Adrenal gland (tissue), 19 donors: ENCODE measurements around the gene ARMCX5. TPM values are rescaled to one million over a fixed set of nuclear protein-coding genes. Genes with fewer than 3 reads are reported as not detected.

Experiments
- DNase-seq, 7 donors: peaks; one replicate each; pipeline ENCODE4 v3.0.0-alpha.2; 2019 to 2020
- H3K27ac ChIP-seq, 5 donors: fragments of 200-600 bp; sonication (generic) in 4 of 5; 1 replicate in 3 of 5; 2 replicates in 2 of 5; pipeline versions ENCODE4 v1.5.1 to v1.8.0; 2016 to 2020; ENCODE audit warnings: mild to moderate bottlenecking in 1 of 5
- H3K27me3 ChIP-seq: fragments of 200-600 bp; 2 replicates; pipeline ENCODE4 v1.8.0; 2021
- H3K36me3 ChIP-seq, 2 donors: fragments of 200-600 bp; replicated peaks in 1 of 2; 1 replicate in 1 of 2; 2 replicates in 1 of 2; pipeline versions ENCODE4 v1.5.1 to v1.8.0; 2018 to 2022
- H3K4me1 ChIP-seq, 2 donors: fragments of 200-600 bp; replicated peaks in 1 of 2; 1 replicate in 1 of 2; 2 replicates in 1 of 2; pipeline versions ENCODE4 v1.5.1 to v1.8.0; 2018 to 2021
- H3K4me3 ChIP-seq, 4 donors: fragments of 200-600 bp; sonication (generic) in 3 of 4; one replicate each; pipeline ENCODE4 v1.5.1; 2016 to 2018
- H3K9me3 ChIP-seq, 3 donors: fragments of 200-600 bp; sonication (generic) in 1 of 3; replicated peaks in 1 of 3; 1 replicate in 2 of 3; 2 replicates in 1 of 3; pipeline versions ENCODE4 v1.5.1 to v1.8.0; 2016 to 2021
- POLR2A ChIP-seq, 2 donors: fragments of 450-650 bp; IDR thresholded peaks; one replicate each; pipeline ENCODE4 v1.6.1; 2017; ENCODE audit warnings: antibody characterized with exemption in 2 of 2, mild to moderate bottlenecking in 2 of 2, moderate library complexity in 1 of 2
- WGBS, 4 donors: extraction: QIAGEN DNeasy Blood & Tissue Kit in 2 of 4; methylation state at CpG; one replicate each; pipeline versions ENCODE4 v1.1.5 to v1.1.7; 2013 to 2017; 5-methylcytosine and 5-hydroxymethylcytosine counted together
- intact Hi-C, 2 donors: fragments of 100-400 bp; cut with DNase I; formaldehyde crosslinking; loops; one replicate each; pipeline versions ENCODE4 v1.14.1 to v1.15.0; 2022 to 2023
- long read RNA-seq, 10 donors: library from polyadenylated mRNA in 3 of 10; unstranded in 2 of 10; stranded (forward) in 1 of 10; transcript quantifications; one replicate each; pipeline ENCODE4 v2.0.0 and lab custom pipeline, GENCODE V29; 2021 to 2026
- polyA plus RNA-seq, 3 donors: library from polyadenylated mRNA; stranded (reverse); fragments of 200-250 nt in 2 of 3; fragments of 350-450 nt in 1 of 3; fragmentation: Illumina TruSeq in 1 of 3; extraction: RNeasy Lipid Tissue Mini Kit (QIAGEN cat#74804) in 1 of 3; gene quantifications; one replicate each; pipeline ENCODE4 v1.2.3, GENCODE V29; 2013 to 2014
- total RNA-seq, 9 donors: library from RNA; depleted of rRNA in 4 of 9; stranded (reverse); fragments of >200 nt in 4 of 9; fragments of 120-200 nt in 1 of 9; fragmentation: NEBNext Ultra II Directional in 1 of 9; extraction: Animal tissue kit (Norgen Biotek cat#: 25700) in 1 of 9; gene quantifications; one replicate each; pipeline versions ENCODE4 v1.1.0 to v1.2.4, GENCODE V29; 2013 to 2023
- TF ChIP-seq, protein P1 (sequence below), 6 experiments: fragments of 450-650 bp in 4 of 6; fragments of 200-600 bp in 2 of 6; sonication (generic) in 1 of 6; IDR thresholded peaks; 1 replicate in 5 of 6; 2 replicates in 1 of 6; pipeline versions ENCODE4 v1.5.1 to v1.8.0; 2016 to 2021; ENCODE audit warnings: antibody characterized with exemption in 6 of 6, mild to moderate bottlenecking in 2 of 6, moderate library complexity in 1 of 6
- donor health status: healthy with polysubstance abuse.
- donor health status: Bipolar disorder and iron deficiency.
- donor health status: DM: yes; HTN: yes; CAD: no.
- donor health status: DM: no; HTN: no; CAD: no.
- donor health status: DM: no; HTN: no; CAD: no.
- donor health status: DM: yes; HTN: yes; CAD: no.

Gene ARMCX5
- total RNA-seq (10 to 100 TPM in 7 of 9 donors, 1 to 10 TPM in 2; 8.9 to 24.5 (median 14.4) TPM), polyA plus RNA-seq (10 to 100 TPM in 1 of 3 donors, 1 to 10 TPM in 2; 6.4 to 21.6 (median 7.0) TPM)
- long read RNA-seq, donor 1, full-length matches to known transcripts: 14 of 14 reads
- long read RNA-seq, donor 1, partial matches to known transcripts: 0 of 14 reads
- long read RNA-seq, donor 1, other reads (novel, unspliced or antisense): 0 of 14 reads
- long read RNA-seq, donor 2, full-length matches to known transcripts: 16 of 16 reads
- long read RNA-seq, donor 2, partial matches to known transcripts: 0 of 16 reads
- long read RNA-seq, donor 2, other reads (novel, unspliced or antisense): 0 of 16 reads
- long read RNA-seq, donor 3, full-length matches to known transcripts: 10 of 10 reads
- long read RNA-seq, donor 3, partial matches to known transcripts: 0 of 10 reads
- long read RNA-seq, donor 3, other reads (novel, unspliced or antisense): 0 of 10 reads
- long read RNA-seq, donor 4, full-length matches to known transcripts: 2 of 3 reads
- long read RNA-seq, donor 4, partial matches to known transcripts: 0 of 3 reads
- long read RNA-seq, donor 4, other reads (novel, unspliced or antisense): 1 of 3 reads
- long read RNA-seq, donor 5, partial matches to known transcripts: 7 of 18 reads
- long read RNA-seq, donor 5, other reads (novel, unspliced or antisense): 3 of 18 reads
- long read RNA-seq, donor 6, partial matches to known transcripts: 2 of 4 reads
- long read RNA-seq, donor 6, other reads (novel, unspliced or antisense): 0 of 4 reads
- long read RNA-seq, donor 7, full-length matches to known transcripts: 3 of 3 reads
- long read RNA-seq, donor 7, partial matches to known transcripts: 0 of 3 reads
- long read RNA-seq, donor 7, other reads (novel, unspliced or antisense): 0 of 3 reads
- long read RNA-seq, donor 8, full-length matches to known transcripts: 24 of 24 reads
- long read RNA-seq, donor 8, partial matches to known transcripts: 0 of 24 reads
- long read RNA-seq, donor 8, other reads (novel, unspliced or antisense): 0 of 24 reads
- long read RNA-seq, donor 9, full-length matches to known transcripts: 11 of 11 reads
- long read RNA-seq, donor 9, partial matches to known transcripts: 0 of 11 reads
- long read RNA-seq, donor 9, other reads (novel, unspliced or antisense): 0 of 11 reads
- long read RNA-seq, donor 10, full-length matches to known transcripts: 9 of 9 reads
- long read RNA-seq, donor 10, partial matches to known transcripts: 0 of 9 reads
- long read RNA-seq, donor 10, other reads (novel, unspliced or antisense): 0 of 9 reads

DNA sequence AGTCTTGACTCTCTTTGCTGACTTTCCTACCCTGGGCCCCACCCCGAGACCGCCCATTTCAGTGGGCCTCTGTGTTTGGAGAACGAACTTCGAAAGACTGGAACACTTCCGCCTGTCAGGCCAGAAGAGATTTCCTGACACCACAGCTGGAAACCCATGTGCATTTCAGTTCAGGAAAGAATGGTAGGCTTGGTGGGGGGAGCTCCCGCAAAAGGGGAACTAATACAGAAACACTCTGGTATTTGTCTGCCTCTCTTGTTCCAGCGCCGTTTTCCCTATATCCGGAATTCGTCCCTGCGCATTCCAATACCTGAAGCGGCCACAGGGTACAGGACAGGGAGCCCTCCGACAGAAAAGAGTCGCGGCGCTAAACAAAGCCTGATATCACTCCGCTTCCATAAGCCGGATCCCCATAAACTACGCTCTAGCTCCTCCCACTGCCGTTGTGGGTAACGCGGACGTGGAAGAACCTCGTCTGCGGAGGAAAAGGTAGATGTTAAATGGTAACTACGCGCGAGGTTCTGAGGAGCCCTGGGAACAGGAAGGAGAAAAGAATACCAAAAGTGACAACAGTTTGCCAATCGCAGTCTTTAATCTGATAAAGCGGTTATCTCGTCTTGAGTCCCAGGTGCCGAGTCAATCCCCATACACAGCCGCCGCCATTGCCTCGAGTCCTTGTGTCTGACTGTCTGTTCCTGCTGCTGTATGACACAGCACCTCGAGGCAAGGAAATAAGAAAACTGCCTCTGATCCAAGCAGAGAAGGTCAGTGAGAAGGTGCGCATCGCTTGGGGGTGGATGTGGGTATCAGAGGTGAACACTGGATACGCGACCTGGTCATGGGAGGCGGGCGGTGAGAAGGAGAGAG is at the start of gene ARMCX5:
TSS of gene ARMCX5 (plus strand) at position 432 of the 867 bp plus-strand sequence. CDS start 2,627 bp downstream, outside the sequence.
- no peaks in the 10 kb centered on the region for H3K27me3 ChIP-seq
- no peaks in the 10 kb centered on the region for H3K9me3 ChIP-seq
- WGBS, 4 donors: 0 to 38% (median 17%) methylated on average over 20 to 42 of the region's 42 CpGs
- intact Hi-C loops: no loop called here
- no peaks in the 10 kb centered on the region for H3K36me3 ChIP-seq
- no peaks in the 10 kb centered on the region for H3K4me1 ChIP-seq
- H3K27ac ChIP-seq: peak within 1 kb of the TSS in 4 of 5 donors; percentile 55 to 79 (median 74)
- H3K4me3 ChIP-seq: peak within 1 kb of the TSS; percentile 35 to 60 (median 50)
- peak; percentile 47 to 79 for TF ChIP-seq POLR2A (IDR thresholded peaks at IDR 0.05)
- TF ChIP-seq, protein P1, sequence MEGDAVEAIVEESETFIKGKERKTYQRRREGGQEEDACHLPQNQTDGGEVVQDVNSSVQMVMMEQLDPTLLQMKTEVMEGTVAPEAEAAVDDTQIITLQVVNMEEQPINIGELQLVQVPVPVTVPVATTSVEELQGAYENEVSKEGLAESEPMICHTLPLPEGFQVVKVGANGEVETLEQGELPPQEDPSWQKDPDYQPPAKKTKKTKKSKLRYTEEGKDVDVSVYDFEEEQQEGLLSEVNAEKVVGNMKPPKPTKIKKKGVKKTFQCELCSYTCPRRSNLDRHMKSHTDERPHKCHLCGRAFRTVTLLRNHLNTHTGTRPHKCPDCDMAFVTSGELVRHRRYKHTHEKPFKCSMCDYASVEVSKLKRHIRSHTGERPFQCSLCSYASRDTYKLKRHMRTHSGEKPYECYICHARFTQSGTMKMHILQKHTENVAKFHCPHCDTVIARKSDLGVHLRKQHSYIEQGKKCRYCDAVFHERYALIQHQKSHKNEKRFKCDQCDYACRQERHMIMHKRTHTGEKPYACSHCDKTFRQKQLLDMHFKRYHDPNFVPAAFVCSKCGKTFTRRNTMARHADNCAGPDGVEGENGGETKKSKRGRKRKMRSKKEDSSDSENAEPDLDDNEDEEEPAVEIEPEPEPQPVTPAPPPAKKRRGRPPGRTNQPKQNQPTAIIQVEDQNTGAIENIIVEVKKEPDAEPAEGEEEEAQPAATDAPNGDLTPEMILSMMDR (IDR thresholded peaks at IDR 0.05): peak in 5 of 6 experiments; percentile 13 to 49 (median 36)
- DNase-seq: peak; percentile 71 to 88 (median 80)

GRCh38 chrX:102558607-102559006 is 40.7 kb upstream of the ARMCX5 start:
- Histone ChIP-seq H3K4me1 (no peaks in the 10 kb centered on the region), H3K27ac (no peak overlapping the region), H3K27me3 (peaks cover 14% of the 10 kb centered on the region), H3K9me3 (no peaks in the 10 kb centered on the region), H3K4me3 (no peak overlapping the region), H3K36me3 (no peaks in the 10 kb centered on the region)
- 43 to 94% (median 77%) methylated on average over 1 to 2 of the region's 2 CpGs for WGBS, 4 donors
- TF ChIP-seq POLR2A (IDR thresholded peaks at IDR 0.05): no peak
- TF ChIP-seq, protein P1 (IDR thresholded peaks at IDR 0.05): no peak
- intact Hi-C loops: no loop called here
- no peak for DNase-seq

DNA sequence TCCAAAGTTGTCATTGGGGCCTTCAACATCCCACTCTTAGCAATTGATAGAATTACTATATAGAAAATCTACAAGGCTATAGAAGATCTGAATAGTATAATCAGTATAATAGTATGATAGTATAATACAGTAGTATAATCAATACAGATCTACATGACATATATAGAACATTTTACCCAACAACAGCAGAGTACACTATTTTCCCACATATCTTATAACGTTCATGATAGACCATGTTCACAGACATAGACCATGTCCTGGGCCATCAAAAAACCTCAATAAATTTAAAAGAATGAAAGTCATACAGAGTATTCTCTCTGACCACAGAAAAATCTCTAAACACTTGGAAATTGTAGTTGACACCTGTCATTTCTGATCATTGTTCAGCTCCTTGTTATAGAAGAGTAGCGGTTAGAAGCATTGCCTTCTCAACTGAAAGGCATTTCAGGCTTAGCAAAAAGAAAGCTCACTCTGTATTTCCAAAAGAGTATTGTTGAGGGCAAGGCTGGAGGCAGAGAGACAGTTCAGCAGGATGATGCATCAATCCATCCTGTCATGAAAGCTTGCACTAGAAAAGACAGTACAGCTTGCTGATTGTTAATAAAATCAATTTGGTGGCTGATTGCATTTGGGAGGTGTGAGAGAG is 38.8 kb upstream of the ARMCX5 start:
- intact Hi-C loops: no loop called here
- TF ChIP-seq, protein P1 (IDR thresholded peaks at IDR 0.05): no peak
- no peak for TF ChIP-seq POLR2A (IDR thresholded peaks at IDR 0.05)
- Histone ChIP-seq H3K9me3 (no peaks in the 10 kb centered on the region), H3K4me1 (no peaks in the 10 kb centered on the region), H3K27me3 (peaks cover 14% of the 10 kb centered on the region), H3K27ac (no peak overlapping the region), H3K36me3 (no peaks in the 10 kb centered on the region), H3K4me3 (no peak overlapping the region)
- DNase-seq: no peak
- WGBS, 4 donors: 74 to 79% (median 77%) methylated on average over 2 of the region's 2 CpGs
